ENCODE results near the gene MMEL1.

Gene MMEL1

GRCh38 chr1:2604156-2604843 lies 28.5 kb downstream of the MMEL1 start (continued):
- TF ChIP-seq TSHZ1 (tag by site-specific recombination; IDR thresholded peaks at IDR 0.05; ENCODE audit: borderline replicate concordance) (no peak), ZNF544 (tag by site-specific recombination; IDR thresholded peaks at IDR 0.05) (no peak)

- TF ChIP-seq ZNF513 (tag by site-specific recombination; IDR thresholded peaks at IDR 0.05) = no peak
- TF ChIP-seq ZNF747 (tag by site-specific recombination; IDR thresholded peaks at IDR 0.05) = no peak
- TF ChIP-seq ZNF202 (tag by site-specific recombination; IDR thresholded peaks at IDR 0.05; ENCODE audit: borderline replicate concordance) = no peak
- no peak for TF ChIP-seq ZNF792 (tag by site-specific recombination; IDR thresholded peaks at IDR 0.05)
- TF ChIP-seq ZBTB7A (tag by site-specific recombination; IDR thresholded peaks at IDR 0.05; ENCODE audit: low read depth) = no peak
- TF ChIP-seq ZBTB26 (tag by site-specific recombination; optimal IDR thresholded peaks at IDR 0.05) = no peak
- no peak for TF ChIP-seq ZFP41 (tag by site-specific recombination; IDR thresholded peaks at IDR 0.05; ENCODE audit: borderline replicate concordance)
- TF ChIP-seq AEBP2 (tag by site-specific recombination; IDR thresholded peaks at IDR 0.05; ENCODE audit: borderline replicate concordance) = no peak
- no peak for TF ChIP-seq ZNF639 (tag by site-specific recombination; IDR thresholded peaks at IDR 0.05)
- no peak for TF ChIP-seq ZNF23 (tag by site-specific recombination; IDR thresholded peaks at IDR 0.05; ENCODE audit: borderline replicate concordance)
- no peak for TF ChIP-seq PRDM2 (tag by site-specific recombination; IDR thresholded peaks at IDR 0.05; ENCODE audit: borderline replicate concordance)
- TF ChIP-seq ZNF335 (tag by site-specific recombination; conservative IDR thresholded peaks at IDR 0.05) = no peak
- no peak for TF ChIP-seq ZNF830 (tag by site-specific recombination; IDR thresholded peaks at IDR 0.05; ENCODE audit: low read depth)
- H3K27ac ChIP-seq (ENCODE audit: extremely low read depth, low read depth, low read length) = no peak overlapping the region
- no peaks in the 10 kb centered on the region for H3K9me3 ChIP-seq (ENCODE audit: control insufficient read depth, insufficient read depth, low read depth, low read length)
- ChIA-PET POLR2A (no interaction called here), CTCF (interaction anchor here (0.6 kb wide), 1 partner anchor 240 kb away, joined by 3 read pairs; no protein-coding TSS in a partner anchor)
- no peak overlapping the region for H3K4me3 ChIP-seq (ENCODE audit: low read depth, low read length)
- H3K4me1 ChIP-seq (ENCODE audit: control insufficient read depth, insufficient read depth, low read length) = no peaks in the 10 kb centered on the region
- H3K36me3 ChIP-seq (ENCODE audit: control insufficient read depth in 2 of 2, insufficient read depth in 1 of 2, low read length in 2 of 2) = no peaks in the 10 kb centered on the region
These were observed 29.2 kb downstream of the MMEL1 start for GRCh38 chr1:2603521-2604155.
